Spinal cord (tissue), 10 donors: ENCODE results near the gene CHST2. TPM values are rescaled to one million over a fixed set of nuclear protein-coding genes. Genes with fewer than 3 reads are reported as not detected.

Experiments used
- DNase-seq, 6 donors: peaks; one replicate each; pipeline versions ENCODE4 v3.0.0 to v3.0.0-alpha.2; 2013 to 2015; ENCODE audit warnings: low spot score in 6 of 6, low read depth in 4 of 6
- H3K27ac ChIP-seq: one replicate; pipeline ENCODE4 v1.5.1; 2013; ENCODE audit warnings: low read depth, low read length, control low read depth
- H3K27me3 ChIP-seq: one replicate; pipeline ENCODE4 v1.6.1; 2013; ENCODE audit warnings: low read length; ENCODE audit not compliant: control insufficient read depth, insufficient read depth
- H3K36me3 ChIP-seq: one replicate; pipeline ENCODE4 v1.6.1; 2013; ENCODE audit warnings: low read length; ENCODE audit not compliant: control insufficient read depth, insufficient read depth
- H3K4me1 ChIP-seq: one replicate; pipeline ENCODE4 v1.6.1; 2013; ENCODE audit warnings: low read length; ENCODE audit not compliant: control insufficient read depth, insufficient read depth
- H3K4me3 ChIP-seq: one replicate; pipeline ENCODE4 v1.5.1; 2013; ENCODE audit warnings: low read depth, low read length, control low read depth
- H3K9me3 ChIP-seq: one replicate; pipeline ENCODE4 v1.6.1; 2013; ENCODE audit warnings: low read length; ENCODE audit not compliant: control insufficient read depth, insufficient read depth
- WGBS: methylation state at CpG from one replicate; pipeline ENCODE4 v1.1.5; 2013; ENCODE audit warnings: missing lambda C conversion rate; ENCODE audit not compliant: insufficient coverage; 5-methylcytosine and 5-hydroxymethylcytosine counted together
- polyA plus RNA-seq, 2 donors: library from polyadenylated mRNA; unstranded; fragments of 120-200 nt; gene quantifications; one replicate each; pipeline ENCODE4 v1.2.1, GENCODE V29; 2013; ENCODE audit not compliant: insufficient read length in 2 of 2
- total RNA-seq, 2 donors: library from RNA; depleted of rRNA in 1 of 2; stranded (reverse); fragments of 120-200 nt in 1 of 2; fragments of >200 nt in 1 of 2; gene quantifications; one replicate each; pipeline versions ENCODE4 v1.2.3 to v1.2.4, GENCODE V29; 2013 to 2014
- donor health status: healthy.

Gene CHST2
- total and polyA plus RNA-seq, 4 donors, result 14.2 to 29.6 (median 23.9) TPM

GRCh38 chr3:143172062-143172794 is 52.7 kb downstream of the CHST2 start:
- H3K27ac ChIP-seq, result peak overlapping the region; percentile 25
- no peaks in the 10 kb centered on the region for H3K9me3 ChIP-seq
- 81% methylated on average over 3 of the region's 5 CpGs for WGBS
- no peaks in the 10 kb centered on the region for H3K4me1 ChIP-seq
- H3K27me3 ChIP-seq, result no peaks in the 10 kb centered on the region
- H3K36me3 ChIP-seq, result no peaks in the 10 kb centered on the region
- DNase-seq, result no peak
- no peak overlapping the region for H3K4me3 ChIP-seq

- Histone ChIP-seq H3K27me3 (no peaks in the 10 kb centered on the region), H3K4me1 (no peaks in the 10 kb centered on the region), H3K36me3 (no peaks in the 10 kb centered on the region), H3K9me3 (no peaks in the 10 kb centered on the region), H3K4me3 (no peak overlapping the region), H3K27ac (peak overlapping the region; percentile 25)
- WGBS, result 83% methylated on average over 1 of the region's 2 CpGs
- DNase-seq, result no peak
Observed at GRCh38 chr3:143172795-143173145, 53.2 kb downstream of the CHST2 start.

GRCh38 chr3:143173242-143173641 is 53.7 kb downstream of the CHST2 start:
- DNase-seq, result no peak
- no peak overlapping the region for H3K27ac ChIP-seq
- no peak overlapping the region for H3K4me3 ChIP-seq
- no peaks in the 10 kb centered on the region for H3K36me3 ChIP-seq
- no peaks in the 10 kb centered on the region for H3K4me1 ChIP-seq
- no peaks in the 10 kb centered on the region for H3K27me3 ChIP-seq
- no peaks in the 10 kb centered on the region for H3K9me3 ChIP-seq
- no CpG with 5 or more reads among the region's 1 CpG for WGBS

Other genes with a start within 250 kb of the CHST2 start
- gene PCOLCE2, start 230.7 kb upstream of the CHST2 start, total RNA-seq, result 10 to 100 TPM in 1 of 2 donors, 1 to 10 TPM in 1; 6.8 to 11.5 TPM
- 10 to 100 TPM in 1 of 2 donors, 1 to 10 TPM in 1; 8.8 to 14.7 TPM for gene PCOLCE2, start 230.7 kb upstream of the CHST2 start, polyA plus RNA-seq
- 1 to 10 TPM in 1 of 2 donors, under 1 TPM in 1; 0.66 to 5.6 TPM for gene PAQR9, start 156.1 kb upstream of the CHST2 start, total RNA-seq
- 1 to 10 TPM; 2.9 to 3.8 TPM for gene PAQR9, start 156.1 kb upstream of the CHST2 start, polyA plus RNA-seq
- gene U2SURP, start 118.2 kb upstream of the CHST2 start, total RNA-seq, result 100 to 1,000 TPM; 108 to 121 TPM
- gene U2SURP, start 118.2 kb upstream of the CHST2 start, polyA plus RNA-seq, result 100 to 1,000 TPM in 1 of 2 donors, 10 to 100 TPM in 1; 74.0 to 100 TPM